ENCODE results near the gene TMUB1. TPM values are rescaled to one million over a fixed set of nuclear protein-coding genes. Genes with fewer than 3 reads are reported as not detected.

The TMUB1 gene
- total and polyA plus RNA-seq, 9 of the 15 experiments (the other 6 are each of a cell fraction or from before 2014, with no cell fraction given): 0.14 to 241 (median 74.1) TPM

- H3K4me3 ChIP-seq: no peak overlapping the region
- POLR2A ChIA-PET: interaction anchor here (0.5 to 4.7 kb wide), 6 partner anchors 11 to 111 kb away, joined by 3 to 31 read pairs (median 4); no protein-coding TSS in a partner anchor
- peaks cover 64% of the 10 kb centered on the region for H3K36me3 ChIP-seq (ENCODE audit: control insufficient read depth, insufficient read depth, low read length)
- peaks cover 21 to 46% of the 10 kb centered on the region in 2 experiments for H3K4me1 ChIP-seq (replicated peaks in 1 of 2; ENCODE audit: control insufficient read depth in 2 of 2, insufficient read depth in 2 of 2, low read length in 2 of 2)
- H3K27ac ChIP-seq (ENCODE audit: extremely low read depth, low read depth, low read length): no peak overlapping the region
- H3K79me2 ChIP-seq (ENCODE audit: control insufficient read depth, insufficient read depth, low read length): peaks cover 92% of the 10 kb centered on the region
- H3K27me3 ChIP-seq (ENCODE audit: control insufficient read depth in 2 of 2, insufficient read depth in 2 of 2, low read length in 2 of 2): no peaks in the 10 kb centered on the region
- intact Hi-C loops (cut with micrococcal nuclease): no loop called here
- peak; percentile 37 for FAIRE-seq
- TSS peak; percentile 32 for BruUV-seq (replicated peaks)
- CTCF ChIA-PET (ENCODE audit: low intra/inter-chr PET ratio): interaction anchor here (0.6 kb wide), 1 partner anchor 206 kb away, joined by 3 read pairs; no protein-coding TSS in a partner anchor
- TF ChIP-seq IRF2 (CRISPR knock-in tag; IDR thresholded peaks at IDR 0.05): 0 out of 2 replicates have a peak, but pooled peaks have one; percentile 50
- TF ChIP-seq CHD4 (IDR thresholded peaks at IDR 0.05; ENCODE audit: insufficient read depth, insufficient replicate concordance, low read depth, low read length, poor library complexity, severe bottlenecking): no peak
- no peak for TF ChIP-seq CGGBP1 (CRISPR knock-in tag; IDR thresholded peaks at IDR 0.05)
- TF ChIP-seq NCOA1 (IDR thresholded peaks at IDR 0.05; ENCODE audit: low read depth): no peak
- TF ChIP-seq SPI1 (IDR thresholded peaks at IDR 0.05; ENCODE audit: borderline replicate concordance, low read depth, low read length): 0 out of 2 replicates have a peak, but pooled peaks have one; percentile 2
- TF ChIP-seq USF1 (CRISPR knock-in tag; IDR thresholded peaks at IDR 0.05): 0 out of 2 replicates have a peak, but pooled peaks have one; percentile 13
- TF ChIP-seq ZNF551 (CRISPR knock-in tag; IDR thresholded peaks at IDR 0.05): no peak
- peak; percentile 77 for TF ChIP-seq ZBTB33 (CRISPR knock-in tag; IDR thresholded peaks at IDR 0.05)
- TF ChIP-seq POLR3A (IDR thresholded peaks at IDR 0.05; ENCODE audit: borderline replicate concordance, extremely low read depth, insufficient read depth, insufficient read length): no peak
- TF ChIP-seq POLR2A (conservative IDR thresholded peaks at IDR 0.05): 0 out of 2 replicates have a peak, but pooled peaks have one; percentile 13
- in situ Hi-C loops (cut with MboI): no loop called here
- no peak for DNase-seq (ENCODE audit: extremely low read depth in 1 of 4, low spot score in 3 of 4)
- WGBS (ENCODE audit: insufficient coverage, low coverage, missing lambda C conversion rate): 92% methylated on average over 23 of the region's 23 CpGs
- no peak overlapping the region for H3K4me2 ChIP-seq (ENCODE audit: insufficient read depth, low read length)
- no peak for ATAC-seq
- peak overlapping the region in 1 of 2 experiments; percentile 68; a peak in 1 of 4 replicates for H3K9ac ChIP-seq (ENCODE audit: insufficient read depth in 1 of 2, low read depth in 2 of 2, low read length in 2 of 2)
- no peaks in the 10 kb centered on the region for H3K9me3 ChIP-seq (replicated peaks; ENCODE audit: control insufficient read depth, insufficient read depth, low read depth, low read length)
- H2AFZ ChIP-seq (ENCODE audit: low read depth, low read length): no peak overlapping the region
- peaks cover 11% of the 10 kb centered on the region for H3K9me1 ChIP-seq (ENCODE audit: control insufficient read depth, insufficient read depth, low read length)
- peaks cover 61% of the 10 kb centered on the region for H4K20me1 ChIP-seq (replicated peaks; ENCODE audit: control insufficient read depth, insufficient read depth, low read length)
Observed at GRCh38 chr7:151104411-151105235, 21.3 kb upstream of the TMUB1 start.

Measured in K562 (cell line).